Trophoblast cell (in vitro differentiated cells and primary cell): Measurements from ENCODE around the gene ANKRD17.
A peak's percentile ranks its signal among the peaks of the same experiment; 100 is the strongest.

Source experiments
- DNase-seq, 2 donors: peaks; one replicate each; pipeline ENCODE4 v3.0.0-alpha.2; 2016
- H2AFZ ChIP-seq: 2 replicates; pipeline ENCODE4 v1.6.1; 2013; ENCODE audit warnings: low read length, moderate library complexity, mild to moderate bottlenecking; ENCODE audit not compliant: insufficient read depth, poor library complexity
- H2AK5ac ChIP-seq: 2 replicates; pipeline ENCODE4 v1.6.1; 2013; ENCODE audit warnings: mild to moderate bottlenecking, low read length
- H2BK120ac ChIP-seq: 2 replicates; pipeline ENCODE4 v1.6.1; 2013; ENCODE audit warnings: low read length, mild to moderate bottlenecking, moderate library complexity; ENCODE audit not compliant: insufficient read depth, poor library complexity
- H2BK12ac ChIP-seq: 2 replicates; pipeline ENCODE4 v1.6.1; 2013; ENCODE audit warnings: mild to moderate bottlenecking, low read length, moderate library complexity
- H2BK5ac ChIP-seq: 2 replicates; pipeline ENCODE4 v1.6.1; 2013; ENCODE audit warnings: low read length, low read depth, moderate library complexity, mild to moderate bottlenecking; ENCODE audit not compliant: poor library complexity
- H3K14ac ChIP-seq: 2 replicates; pipeline ENCODE4 v1.6.1; 2013; ENCODE audit warnings: mild to moderate bottlenecking, low read length
- H3K18ac ChIP-seq: 2 replicates; pipeline ENCODE4 v1.6.1; 2013; ENCODE audit warnings: mild to moderate bottlenecking, low read length
- H3K23ac ChIP-seq: 2 replicates; pipeline ENCODE4 v1.6.1; 2013; ENCODE audit warnings: low read length
- H3K27ac ChIP-seq: 2 replicates; pipeline ENCODE4 v1.5.1; 2013; ENCODE audit warnings: low read depth, mild to moderate bottlenecking, inconsistent platforms, low read length, moderate library complexity
- H3K27me3 ChIP-seq: 2 replicates; pipeline ENCODE4 v1.6.1; 2013; ENCODE audit warnings: inconsistent platforms, mild to moderate bottlenecking, low read length, moderate library complexity; ENCODE audit not compliant: insufficient read depth
- H3K36me3 ChIP-seq, 2 experiments: 1 replicate in 1 of 2; 2 replicates in 1 of 2; pipeline ENCODE4 v1.6.1; 2013; ENCODE audit warnings: low read length in 2 of 2, mild to moderate bottlenecking in 2 of 2, moderate library complexity in 1 of 2; ENCODE audit not compliant: insufficient read depth in 2 of 2, control insufficient read depth in 1 of 2
- H3K4ac ChIP-seq: 2 replicates; pipeline ENCODE4 v1.6.1; 2013; ENCODE audit warnings: low read depth, mild to moderate bottlenecking, low read length, moderate library complexity
- H3K4me1 ChIP-seq, 2 experiments: 1 replicate in 1 of 2; 2 replicates in 1 of 2; pipeline ENCODE4 v1.6.1; 2013; ENCODE audit warnings: low read length in 2 of 2, mild to moderate bottlenecking in 2 of 2, moderate library complexity in 1 of 2; ENCODE audit not compliant: insufficient read depth in 2 of 2, control insufficient read depth in 1 of 2
- H3K4me2 ChIP-seq: 2 replicates; pipeline ENCODE4 v1.6.1; 2013; ENCODE audit warnings: inconsistent platforms, mild to moderate bottlenecking, low read length, moderate library complexity
- H3K4me3 ChIP-seq: 2 replicates; pipeline ENCODE4 v1.5.1; 2013; ENCODE audit warnings: mild to moderate bottlenecking, low read depth, low read length, inconsistent platforms
- H3K79me1 ChIP-seq: one replicate; pipeline ENCODE4 v1.6.1; 2013; ENCODE audit warnings: low read length
- H3K79me2 ChIP-seq: 2 replicates; pipeline ENCODE4 v1.6.1; 2013; ENCODE audit warnings: low read length, mild to moderate bottlenecking; ENCODE audit not compliant: control insufficient read depth, insufficient read depth, poor library complexity
- H3K9ac ChIP-seq: 2 replicates; pipeline ENCODE4 v1.6.1; 2013; ENCODE audit warnings: mild to moderate bottlenecking, low read length
- H3K9me3 ChIP-seq: 2 replicates; pipeline ENCODE4 v1.6.1; 2013; ENCODE audit warnings: low read depth, mild to moderate bottlenecking, control low read depth, inconsistent platforms, low read length; ENCODE audit not compliant: insufficient read depth
- H4K12ac ChIP-seq: 2 replicates; pipeline ENCODE4 v1.6.1; 2013; ENCODE audit warnings: low read depth, mild to moderate bottlenecking, low read length, moderate library complexity
- H4K8ac ChIP-seq: 2 replicates; pipeline ENCODE4 v1.6.1; 2013; ENCODE audit warnings: low read depth, mild to moderate bottlenecking, low read length, moderate library complexity
- H4K91ac ChIP-seq: one replicate; pipeline ENCODE4 v1.6.1; 2013; ENCODE audit warnings: low read depth, mild to moderate bottlenecking, low read length, moderate library complexity
- WGBS: extraction: QIAGEN DNeasy Blood & Tissue Kit; methylation state at CpG from one replicate; pipeline ENCODE4 v1.1.7; 2013; ENCODE audit warnings: missing lambda C conversion rate; ENCODE audit not compliant: insufficient read length, insufficient coverage; ENCODE audit errors: extremely low coverage; 5-methylcytosine and 5-hydroxymethylcytosine counted together

ANKRD17 gene

GRCh38 chr4:73170518-73171198 lies 87.9 kb downstream of the ANKRD17 start:
- H2AFZ ChIP-seq = no peak overlapping the region
- no CpG with 5 or more reads among the region's 7 CpGs for WGBS
- H2BK120ac ChIP-seq = no peak overlapping the region
- no peak overlapping the region for H3K23ac ChIP-seq
- no peaks in the 10 kb centered on the region for H3K79me1 ChIP-seq
- H2AK5ac ChIP-seq = no peak overlapping the region
- no peak overlapping the region for H3K27ac ChIP-seq
- H3K36me3 ChIP-seq = peaks cover 12 to 21% of the 10 kb centered on the region in 2 experiments
- DNase-seq = peak; percentile 68 to 81
- H3K9me3 ChIP-seq = no peaks in the 10 kb centered on the region
- H3K4me2 ChIP-seq = no peak overlapping the region
- H3K4me3 ChIP-seq = no peak overlapping the region
- H3K4me1 ChIP-seq = no peaks in the 10 kb centered on the region
- no peak overlapping the region for H4K8ac ChIP-seq
- no peak overlapping the region for H3K9ac ChIP-seq
- no peak overlapping the region for H2BK12ac ChIP-seq
- H3K4ac ChIP-seq = no peak overlapping the region
- H3K79me2 ChIP-seq = no peaks in the 10 kb centered on the region
- H3K18ac ChIP-seq = no peak overlapping the region
- no peak overlapping the region for H3K14ac ChIP-seq
- no peak overlapping the region for H4K12ac ChIP-seq
- H4K91ac ChIP-seq = no peak overlapping the region
- H2BK5ac ChIP-seq = no peak overlapping the region
- H3K27me3 ChIP-seq = no peaks in the 10 kb centered on the region

- Histone ChIP-seq H3K27ac (no peak overlapping the region), H3K36me3 (peaks cover 14 to 23% of the 10 kb centered on the region in 2 experiments), H4K91ac (no peak overlapping the region), H2BK120ac (no peak overlapping the region), H3K79me2 (no peaks in the 10 kb centered on the region), H3K9me3 (no peaks in the 10 kb centered on the region), H3K27me3 (no peaks in the 10 kb centered on the region), H4K8ac (no peak overlapping the region), H3K9ac (no peak overlapping the region), H2AFZ (no peak overlapping the region), H2AK5ac (no peak overlapping the region), H3K4ac (no peak overlapping the region), H3K23ac (no peak overlapping the region), H3K79me1 (no peaks in the 10 kb centered on the region), H3K4me3 (no peak overlapping the region), H4K12ac (no peak overlapping the region), H2BK12ac (no peak overlapping the region), H3K18ac (no peak overlapping the region), H3K4me1 (no peaks in the 10 kb centered on the region), H2BK5ac (no peak overlapping the region), H3K14ac (no peak overlapping the region), H3K4me2 (no peak overlapping the region)
- no peak for DNase-seq
Observed at GRCh38 chr4:73166212-73166611, 92.4 kb downstream of the ANKRD17 start.

- Histone ChIP-seq H2BK12ac (no peak overlapping the region), H3K79me2 (no peaks in the 10 kb centered on the region), H2AK5ac (no peak overlapping the region), H2AFZ (no peak overlapping the region), H3K4me3 (no peak overlapping the region), H3K23ac (no peak overlapping the region), H3K14ac (no peak overlapping the region), H4K8ac (no peak overlapping the region), H4K12ac (no peak overlapping the region), H3K27me3 (no peaks in the 10 kb centered on the region), H3K18ac (no peak overlapping the region), H2BK120ac (no peak overlapping the region), H3K9ac (no peak overlapping the region), H3K9me3 (no peaks in the 10 kb centered on the region), H3K79me1 (no peaks in the 10 kb centered on the region), H3K4me1 (no peaks in the 10 kb centered on the region), H3K27ac (no peak overlapping the region), H4K91ac (no peak overlapping the region), H3K4me2 (no peak overlapping the region), H2BK5ac (no peak overlapping the region), H3K4ac (no peak overlapping the region), H3K36me3 (peaks cover 8 to 9% of the 10 kb centered on the region in 2 experiments)
- WGBS = no CpG with 5 or more reads among the region's 8 CpGs
- no peak for DNase-seq
Observed at GRCh38 chr4:73161527-73162185, 96.9 kb downstream of the ANKRD17 start.

GRCh38 chr4:73156394-73156793 lies 102.2 kb downstream of the ANKRD17 start:
- no peak overlapping the region for H2BK120ac ChIP-seq
- H3K36me3 ChIP-seq = peaks cover 7 to 14% of the 10 kb centered on the region in 2 experiments
- no peak overlapping the region for H2BK5ac ChIP-seq
- no peak overlapping the region for H3K4me2 ChIP-seq
- H4K12ac ChIP-seq = no peak overlapping the region
- no peaks in the 10 kb centered on the region for H3K27me3 ChIP-seq
- H4K91ac ChIP-seq = no peak overlapping the region
- H3K79me1 ChIP-seq = no peaks in the 10 kb centered on the region
- H3K18ac ChIP-seq = no peak overlapping the region
- no peak overlapping the region for H3K14ac ChIP-seq
- H2BK12ac ChIP-seq = no peak overlapping the region
- no peak overlapping the region for H2AFZ ChIP-seq
- WGBS = no CpG with 5 or more reads among the region's 3 CpGs
- H2AK5ac ChIP-seq = no peak overlapping the region
- H4K8ac ChIP-seq = no peak overlapping the region
- H3K79me2 ChIP-seq = no peaks in the 10 kb centered on the region
- no peak for DNase-seq
- H3K4me1 ChIP-seq = no peaks in the 10 kb centered on the region
- no peak overlapping the region for H3K9ac ChIP-seq
- no peak overlapping the region for H3K27ac ChIP-seq
- no peak overlapping the region for H3K4ac ChIP-seq
- H3K4me3 ChIP-seq = no peak overlapping the region
- no peaks in the 10 kb centered on the region for H3K9me3 ChIP-seq
- H3K23ac ChIP-seq = no peak overlapping the region
